Left ventricle myocardium superior (tissue), 1 donor: ENCODE data around the gene RPP14. TPM values are rescaled to one million over a fixed set of nuclear protein-coding genes. Genes with fewer than 3 reads are reported as not detected.
A peak's percentile ranks its signal among the peaks of the same experiment; 100 is the strongest.
"Not testable (repeated sequence)": the region's sequence is repeated elsewhere in the genome, so short reads cannot be mapped to it uniquely, and the experiment has no call there.

Experiments
- ATAC-seq: fragments of 200-7000 bp; cut with Tn5 transposase; one replicate; pipeline ENCODE4 v1.9.1; 2020; ENCODE audit warnings: mild to moderate bottlenecking, moderate library complexity
- DNase-seq: peaks from one replicate; pipeline ENCODE4 v3.0.0-alpha.2; 2020
- intact Hi-C: fragments of 100-400 bp; cut with micrococcal nuclease; formaldehyde crosslinking; loops from one replicate; pipeline ENCODE4 v1.11.0; 2022
- total RNA-seq: library from RNA; stranded (reverse); fragmentation: NEBNext Ultra II Directional; extraction: Animal tissue kit (Norgen Biotek cat#: 25700); gene quantifications from one replicate; pipeline ENCODE4 v1.2.1, GENCODE V29; 2021
- donor health status: DM: no; HTN: yes; CAD: no; lungs with severe emphysema.

RPP14 gene
- total RNA-seq, 1 donor from 2014 or later: 25.0 TPM

GRCh38 chr3:58325525-58325992 is 19.5 kb downstream of the RPP14 start:
- ATAC-seq (no peak), DNase-seq (no peak)
- intact Hi-C loops: loop anchor here (5.0 kb wide), 1 partner anchor 87 kb away; no protein-coding TSS in a partner anchor

DNA sequence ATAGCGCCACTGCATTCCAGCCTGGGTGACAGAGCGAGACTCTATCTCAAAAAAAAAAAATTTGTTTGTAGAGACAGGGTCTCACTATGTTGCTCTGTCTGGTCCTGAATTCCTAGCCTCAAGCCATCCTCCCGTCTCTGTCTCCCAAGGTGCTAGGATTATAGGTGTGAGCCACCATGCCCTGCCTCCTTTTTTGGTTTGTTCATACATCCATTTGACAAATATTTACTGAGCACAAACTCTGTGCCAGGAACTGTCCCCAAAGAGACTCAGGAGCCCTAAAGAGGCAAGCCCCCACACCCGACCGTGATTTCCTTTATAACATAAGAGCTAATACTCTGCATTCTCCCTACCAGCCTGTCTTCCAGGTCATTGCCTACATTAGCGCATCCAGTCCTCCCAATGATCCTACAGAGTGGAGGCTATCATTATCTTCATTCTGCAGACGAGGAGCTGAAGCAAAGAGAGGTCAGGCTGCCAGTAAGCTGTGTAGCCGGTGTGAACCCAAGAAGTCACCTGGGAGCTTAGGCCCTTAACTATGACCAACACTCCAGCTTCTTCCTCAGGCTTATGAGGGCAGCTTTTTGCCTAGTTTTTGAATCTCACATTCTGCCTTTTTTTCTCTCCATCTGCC is 20.3 kb downstream of the RPP14 start:
- ATAC-seq: no peak
- DNase-seq: no peak
- intact Hi-C loops: loop anchor here (5.0 kb wide), 1 partner anchor 86 kb away; no protein-coding TSS in a partner anchor

DNA sequence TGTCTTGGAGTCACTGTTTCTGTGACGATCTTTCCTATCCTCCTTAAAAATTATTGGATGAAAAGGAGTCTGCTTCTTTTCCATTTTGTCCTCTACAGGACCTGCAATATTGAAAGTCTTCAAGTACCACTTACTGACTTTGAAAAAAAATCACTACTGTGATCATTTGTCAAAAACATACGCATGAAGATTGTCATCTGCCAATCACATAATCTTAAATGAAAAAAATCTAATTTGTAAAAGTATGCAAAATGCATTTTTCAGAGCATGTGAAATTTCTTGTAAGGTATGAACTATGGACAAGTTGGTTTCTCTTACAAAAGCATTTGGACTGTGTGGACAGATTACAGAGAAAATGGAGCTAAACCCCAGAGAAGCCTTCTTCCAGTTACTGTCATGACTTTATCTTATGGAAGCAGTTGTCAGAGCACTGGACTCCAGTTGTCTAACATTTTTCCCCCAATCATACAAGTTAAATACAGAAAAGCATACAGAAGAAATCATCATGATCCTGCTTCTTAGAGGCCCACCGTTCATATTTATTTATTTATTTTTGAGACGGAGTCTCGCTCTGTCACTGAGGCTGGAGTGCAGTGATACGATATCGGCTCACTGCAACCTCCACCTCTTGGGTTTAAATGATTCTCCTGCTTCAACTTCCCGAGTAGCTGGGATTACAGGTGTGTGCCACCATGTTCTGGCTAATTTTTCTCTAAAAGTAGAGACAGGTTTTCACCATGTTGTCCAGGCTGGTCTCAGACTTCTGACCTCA is 23.3 kb downstream of the RPP14 start:
- DNase-seq: no peak
- ATAC-seq: no peak

GRCh38 chr3:58329922-58330413 is 23.9 kb downstream of the RPP14 start:
- intact Hi-C loops: loop anchor here (5.0 kb wide), 1 partner anchor 82 kb away; no protein-coding TSS in a partner anchor
- no peak for DNase-seq
- no peak for ATAC-seq

More for the DNA sequence above, 23.3 kb downstream of the RPP14 start:
- intact Hi-C loops: loop anchor here (5.0 kb wide), 1 partner anchor 83 kb away; no protein-coding TSS in a partner anchor

DNA sequence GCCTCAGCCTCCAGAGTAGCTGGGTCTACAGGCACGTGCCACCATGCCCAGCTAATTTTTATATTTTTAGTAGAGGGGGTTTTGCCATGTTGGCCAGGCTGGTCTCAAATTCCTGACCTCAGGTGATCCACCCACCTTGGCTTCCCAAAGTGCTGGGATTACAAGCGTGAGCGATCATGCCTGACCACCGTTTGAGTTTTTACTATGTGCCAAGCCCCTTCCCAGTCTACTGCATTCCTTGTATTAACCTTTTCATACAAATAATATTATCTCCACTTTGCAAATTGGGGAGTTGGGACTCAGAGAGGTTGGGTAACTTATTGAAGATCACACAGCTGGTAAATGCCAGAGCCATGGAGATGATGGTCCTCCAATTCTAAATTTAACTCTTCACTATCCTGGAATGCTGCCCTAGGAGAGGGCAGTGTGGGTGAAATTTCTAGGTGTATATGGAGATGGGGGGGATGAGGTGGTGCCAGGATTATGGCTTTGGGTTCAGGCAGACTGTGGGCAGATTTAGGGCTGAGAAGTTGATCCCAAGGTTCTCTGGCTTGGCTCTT is 25.6 kb downstream of the RPP14 start:
- ATAC-seq: no peak

DNA sequence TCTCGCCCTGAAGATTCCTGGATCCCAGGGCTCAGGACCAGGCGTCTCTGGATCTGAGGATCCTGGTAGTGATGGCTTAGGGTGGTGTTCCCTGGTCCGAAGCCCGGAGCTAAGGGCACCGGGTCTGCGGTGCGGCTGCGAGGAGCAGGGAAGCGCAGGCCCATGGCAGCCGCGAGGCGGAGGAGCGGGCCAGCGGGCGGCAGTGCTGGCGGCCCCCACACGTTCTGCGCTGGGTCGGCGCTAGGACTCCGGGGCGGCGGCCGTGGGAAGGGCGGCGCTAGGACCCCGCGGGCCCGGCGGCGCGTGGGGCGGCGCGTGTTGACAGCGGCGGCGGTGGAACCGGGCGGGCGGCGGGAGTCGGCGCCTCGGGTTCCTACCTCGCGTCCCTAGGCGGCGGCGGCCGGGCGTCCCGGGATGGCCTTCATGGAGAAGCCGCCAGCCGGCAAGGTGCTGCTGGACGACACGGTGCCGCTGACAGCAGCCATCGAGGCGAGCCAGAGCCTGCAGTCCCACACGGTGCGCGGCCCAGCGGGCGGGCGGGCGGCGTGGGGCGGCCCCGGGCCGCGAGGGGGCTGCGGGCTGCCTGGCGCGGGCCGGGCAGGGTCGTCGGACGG is 26.6 kb downstream of the RPP14 start, which contains the start of gene PXK:
Gene PXK (plus strand): TSS at position 318 of the 614 bp plus-strand sequence. CDS start 97 bp downstream, at position 415.
- DNase-seq (peak; percentile 91), ATAC-seq (peak; percentile 97)
- intact Hi-C loops: no loop called here

More for the DNA sequence above, 25.6 kb downstream of the RPP14 start:
- no peak for DNase-seq
- intact Hi-C loops: no loop called here

DNA sequence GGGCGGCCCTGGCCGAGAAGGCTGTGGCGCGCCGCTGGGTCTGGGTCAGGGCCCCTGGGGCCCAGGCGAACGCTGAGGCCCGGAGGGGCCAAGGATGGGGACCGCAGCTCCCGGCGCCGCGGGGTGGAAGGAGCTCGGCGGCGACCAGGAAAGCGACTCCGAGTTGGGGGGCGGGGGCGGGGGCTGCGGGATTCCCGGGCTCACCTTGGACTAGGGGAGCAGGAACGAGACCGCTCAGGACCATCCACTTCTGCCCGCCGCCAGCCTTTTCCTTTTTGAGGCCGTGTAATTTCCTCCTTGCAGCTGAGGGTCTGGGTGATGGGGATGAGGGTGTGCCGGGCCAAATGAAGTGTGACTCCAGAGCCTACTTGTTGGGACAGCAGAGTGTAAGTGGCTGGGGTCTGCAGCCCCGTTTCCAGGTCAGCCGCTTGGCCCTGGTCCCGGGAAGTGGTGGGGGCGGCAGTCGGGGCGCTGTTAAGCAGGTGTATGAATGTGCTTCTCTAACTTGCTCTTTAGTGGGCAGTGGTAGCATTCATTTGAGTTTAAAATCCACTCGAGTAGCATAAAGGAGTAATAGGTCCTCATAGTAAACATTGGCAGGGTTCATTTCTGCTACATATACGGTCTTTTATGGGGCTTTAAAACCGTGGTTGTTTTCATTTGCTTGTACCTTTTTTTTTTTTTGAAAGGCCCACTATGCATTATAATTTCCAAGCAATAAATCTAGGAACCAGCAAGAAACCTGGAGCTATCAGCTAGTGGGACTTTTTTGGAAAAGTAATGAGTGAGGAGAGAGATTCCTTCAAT is 27.4 kb downstream of the RPP14 start:
- intact Hi-C loops: no loop called here
- ATAC-seq: peak; percentile 11
- peak; percentile 41 for DNase-seq

DNA sequence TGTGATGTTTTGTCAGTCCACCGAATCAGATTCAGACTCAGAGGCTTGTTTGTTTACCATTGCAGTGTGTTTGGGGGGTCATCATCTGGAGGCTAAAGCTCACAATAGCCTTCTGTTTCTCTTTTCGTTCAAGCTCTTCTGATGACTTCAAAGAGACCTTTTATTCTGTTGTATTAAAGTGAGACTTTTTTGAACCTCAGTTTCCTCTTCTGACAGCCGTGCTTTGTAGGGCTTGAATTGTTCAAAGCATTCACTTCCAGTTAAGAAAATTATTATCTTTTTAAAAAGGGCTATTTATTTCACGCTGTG is 27.9 kb downstream of the RPP14 start:
- intact Hi-C loops: no loop called here
- DNase-seq (no peak), ATAC-seq (no peak)

DNA sequence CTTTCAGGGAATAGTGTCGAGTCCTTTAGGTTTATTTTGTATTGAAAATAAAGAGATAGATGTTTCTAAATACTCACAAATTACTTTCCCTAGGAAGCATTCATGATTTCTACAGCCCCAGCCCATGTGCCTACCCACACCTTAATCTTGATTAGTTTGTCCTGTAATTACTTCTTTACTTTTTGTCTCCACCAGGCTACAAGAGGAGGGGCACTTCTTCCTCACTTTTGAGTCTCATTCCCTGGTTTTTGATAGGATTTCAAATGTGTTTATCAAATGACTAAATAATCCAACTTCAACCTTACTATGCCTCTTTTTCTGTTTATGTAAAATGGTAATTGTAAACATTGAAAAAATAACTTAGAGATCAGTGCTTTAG is 28.4 kb downstream of the RPP14 start:
- DNase-seq (no peak), ATAC-seq (no peak)
- intact Hi-C loops: no loop called here

DNA sequence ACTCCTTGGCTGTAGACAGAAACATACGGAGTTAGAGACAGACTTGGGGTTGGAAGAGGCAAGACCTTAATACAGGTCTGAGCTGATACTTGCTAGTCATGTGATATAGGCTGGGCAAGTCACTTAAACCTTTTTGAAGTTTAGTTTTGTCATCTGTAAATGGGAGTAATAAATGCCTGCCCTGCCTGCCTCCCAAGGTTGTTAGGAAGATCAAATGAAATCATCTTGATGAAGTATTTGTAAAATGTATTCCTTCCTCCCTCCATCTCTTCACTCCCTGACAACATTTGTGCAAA is 29.6 kb downstream of the RPP14 start:
- no peak for DNase-seq
- intact Hi-C loops: no loop called here
- ATAC-seq: no peak

- intact Hi-C loops: no loop called here
- ATAC-seq: no peak
Observed at GRCh38 chr3:58336135-58336882, 30.3 kb downstream of the RPP14 start.

DNA sequence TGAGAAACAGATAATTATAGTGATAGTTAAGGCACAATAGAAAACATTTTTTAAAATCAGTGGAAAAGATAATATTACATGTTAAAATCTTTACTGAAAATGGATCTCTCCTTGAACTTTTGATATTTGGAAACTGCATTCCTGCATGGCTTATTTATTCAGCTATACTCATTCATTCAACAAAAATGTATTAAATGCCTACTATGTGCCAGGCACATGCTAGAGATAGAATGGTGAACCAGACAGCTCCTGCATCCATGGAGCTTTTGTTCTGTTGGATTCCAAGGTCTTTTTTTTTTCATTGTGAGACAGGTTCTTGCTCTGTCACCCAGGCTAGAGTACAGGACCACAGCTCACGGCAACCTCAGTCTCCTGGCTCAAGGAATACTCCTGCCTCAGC is 31.1 kb downstream of the RPP14 start:
- intact Hi-C loops: no loop called here
- ATAC-seq: no peak
- no peak for DNase-seq

More at GRCh38 chr3:58336135-58336882, 30.3 kb downstream of the RPP14 start:
- DNase-seq: no peak

- ATAC-seq, intact Hi-C loops, DNase-seq: not testable (repeated sequence)
Observed at GRCh38 chr3:58339146-58339545, 33.1 kb downstream of the RPP14 start.

DNA sequence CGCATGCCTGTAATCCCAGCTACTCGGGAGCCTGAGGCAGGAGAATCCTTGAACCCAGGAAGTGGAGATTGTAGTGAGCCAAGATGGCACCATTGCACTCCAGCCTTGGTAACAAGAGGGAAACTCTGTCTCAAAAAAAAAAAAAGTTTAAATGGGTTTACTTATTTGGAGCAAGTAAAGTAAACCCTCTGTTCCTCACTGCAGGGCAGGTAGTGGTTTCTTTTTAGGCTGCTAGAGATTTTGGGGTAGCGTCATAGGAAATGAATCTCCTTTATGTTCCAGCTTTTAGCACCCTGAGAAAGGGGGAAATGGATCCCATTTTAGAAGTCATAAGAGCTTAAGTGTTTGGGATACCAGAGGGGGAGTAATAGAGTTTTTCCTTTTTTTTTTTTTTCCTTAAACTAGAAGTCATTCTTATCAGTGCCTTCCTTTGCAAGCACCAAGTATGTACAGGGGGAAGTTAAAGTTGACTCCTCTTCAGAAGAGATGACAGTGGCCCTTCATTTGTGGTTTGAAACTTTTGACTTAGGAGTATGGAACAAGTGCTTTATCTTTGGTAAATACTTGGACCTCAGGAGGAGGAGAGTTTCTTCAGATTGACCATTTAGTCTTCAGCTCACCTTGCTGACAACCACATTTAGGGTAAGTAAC is 34.7 kb downstream of the RPP14 start:
- intact Hi-C loops: no loop called here
- ATAC-seq: no peak
- DNase-seq: no peak

- no peak for ATAC-seq
- no peak for DNase-seq
- intact Hi-C loops: no loop called here
Observed at GRCh38 chr3:58341376-58341775, 35.3 kb downstream of the RPP14 start.

- no peak for DNase-seq
- intact Hi-C loops: no loop called here
- ATAC-seq: no peak
Observed at GRCh38 chr3:58342676-58343075, 36.6 kb downstream of the RPP14 start.

GRCh38 chr3:58345457-58345856 is 39.4 kb downstream of the RPP14 start:
- ATAC-seq: no peak
- intact Hi-C loops: no loop called here
- DNase-seq: no peak

- DNase-seq: no peak
- no peak for ATAC-seq
- intact Hi-C loops: no loop called here
Observed at GRCh38 chr3:58346368-58346767, 40.3 kb downstream of the RPP14 start.
